Measurements from ENCODE around the gene ORAI2. TPM values are rescaled to one million over a fixed set of nuclear protein-coding genes. Genes with fewer than 3 reads are reported as not detected.

The ORAI2 gene
- total and polyA plus RNA-seq, 2 donors (not counting 1 experiment from before 2014, with no cell fraction given): 20.3 to 26.6 TPM

DNA sequence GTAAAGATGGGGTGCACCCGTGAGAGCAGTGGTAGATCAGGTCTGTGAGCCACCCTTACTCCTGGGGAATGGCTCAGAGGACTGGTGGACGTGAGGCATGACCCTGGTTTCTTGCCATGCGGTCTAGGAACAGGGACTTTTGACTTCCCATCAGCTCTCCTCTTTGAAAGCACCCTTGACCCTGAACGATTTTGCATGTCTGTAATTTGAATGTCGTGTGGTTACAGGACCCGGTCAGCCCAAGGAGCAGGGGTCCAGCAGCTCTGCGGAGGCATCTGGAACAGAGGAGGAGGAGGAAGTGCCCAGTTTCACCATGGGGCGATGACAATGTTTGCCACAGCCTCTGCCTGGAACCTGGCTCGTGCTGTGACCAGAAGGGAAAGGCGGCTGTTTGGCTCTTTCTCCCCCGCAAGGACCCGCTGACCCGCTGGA is 8.6 kb upstream of the ORAI2 start:
- H3K9me3 ChIP-seq (ENCODE audit: control insufficient read depth, insufficient read depth, low read depth, low read length): no peaks in the 10 kb centered on the region
- no peak overlapping the region for H3K9ac ChIP-seq (ENCODE audit: insufficient read depth, low read length)
- H4K20me1 ChIP-seq (ENCODE audit: control insufficient read depth, extremely low read depth, insufficient read depth, low read length): no peaks in the 10 kb centered on the region
- no peak for DNase-seq (ENCODE audit: low read depth in 2 of 2)
- H3K27me3 ChIP-seq (ENCODE audit: control insufficient read depth, insufficient read depth, low read length): no peaks in the 10 kb centered on the region
- no peak overlapping the region for H3K4me3 ChIP-seq (replicated peaks in 1 of 4; ENCODE audit: control extremely low read depth in 1 of 4, insufficient read depth in 1 of 4, low read depth in 3 of 4, low read length in 4 of 4)
- no peaks in the 10 kb centered on the region for H3K4me1 ChIP-seq (ENCODE audit: control insufficient read depth, extremely low read depth, insufficient read depth, low read length)
- H3K4me2 ChIP-seq (ENCODE audit: extremely low read depth, insufficient read depth, low read length): no peak overlapping the region
- no peaks in the 10 kb centered on the region for H3K79me2 ChIP-seq (ENCODE audit: control insufficient read depth, insufficient read depth, low read length)
- peaks cover 14% of the 10 kb centered on the region for H3K36me3 ChIP-seq (ENCODE audit: control insufficient read depth, insufficient read depth, low read length)
- TF ChIP-seq, protein P1, sequence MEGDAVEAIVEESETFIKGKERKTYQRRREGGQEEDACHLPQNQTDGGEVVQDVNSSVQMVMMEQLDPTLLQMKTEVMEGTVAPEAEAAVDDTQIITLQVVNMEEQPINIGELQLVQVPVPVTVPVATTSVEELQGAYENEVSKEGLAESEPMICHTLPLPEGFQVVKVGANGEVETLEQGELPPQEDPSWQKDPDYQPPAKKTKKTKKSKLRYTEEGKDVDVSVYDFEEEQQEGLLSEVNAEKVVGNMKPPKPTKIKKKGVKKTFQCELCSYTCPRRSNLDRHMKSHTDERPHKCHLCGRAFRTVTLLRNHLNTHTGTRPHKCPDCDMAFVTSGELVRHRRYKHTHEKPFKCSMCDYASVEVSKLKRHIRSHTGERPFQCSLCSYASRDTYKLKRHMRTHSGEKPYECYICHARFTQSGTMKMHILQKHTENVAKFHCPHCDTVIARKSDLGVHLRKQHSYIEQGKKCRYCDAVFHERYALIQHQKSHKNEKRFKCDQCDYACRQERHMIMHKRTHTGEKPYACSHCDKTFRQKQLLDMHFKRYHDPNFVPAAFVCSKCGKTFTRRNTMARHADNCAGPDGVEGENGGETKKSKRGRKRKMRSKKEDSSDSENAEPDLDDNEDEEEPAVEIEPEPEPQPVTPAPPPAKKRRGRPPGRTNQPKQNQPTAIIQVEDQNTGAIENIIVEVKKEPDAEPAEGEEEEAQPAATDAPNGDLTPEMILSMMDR (conservative IDR thresholded peaks at IDR 0.05 in 1 of 2, IDR thresholded peaks at IDR 0.05 in 1 of 2; ENCODE audit: low read depth in 1 of 2, low read length in 2 of 2): no peak
- no peak for TF ChIP-seq EZH2 (IDR thresholded peaks at IDR 0.05; ENCODE audit: low read length, missing control alignments)
- H3K27ac ChIP-seq (ENCODE audit: insufficient read depth, low read length): no peak overlapping the region
- H2AFZ ChIP-seq (ENCODE audit: low read length): no peak overlapping the region

GRCh38 chr7:102425639-102426267 is 7.6 kb upstream of the ORAI2 start:
- H2AFZ ChIP-seq (ENCODE audit: low read length): no peak overlapping the region
- H3K27me3 ChIP-seq (ENCODE audit: control insufficient read depth, insufficient read depth, low read length): no peaks in the 10 kb centered on the region
- H3K79me2 ChIP-seq (ENCODE audit: control insufficient read depth, insufficient read depth, low read length): no peaks in the 10 kb centered on the region
- H4K20me1 ChIP-seq (ENCODE audit: control insufficient read depth, extremely low read depth, insufficient read depth, low read length): no peaks in the 10 kb centered on the region
- H3K4me3 ChIP-seq (replicated peaks in 1 of 4; ENCODE audit: control extremely low read depth in 1 of 4, insufficient read depth in 1 of 4, low read depth in 3 of 4, low read length in 4 of 4): no peak overlapping the region
- no peak for DNase-seq (ENCODE audit: low read depth in 2 of 2)
- H3K36me3 ChIP-seq (ENCODE audit: control insufficient read depth, insufficient read depth, low read length): peaks cover 14% of the 10 kb centered on the region
- H3K27ac ChIP-seq (ENCODE audit: insufficient read depth, low read length): no peak overlapping the region
- H3K9ac ChIP-seq (ENCODE audit: insufficient read depth, low read length): no peak overlapping the region
- no peaks in the 10 kb centered on the region for H3K4me1 ChIP-seq (ENCODE audit: control insufficient read depth, extremely low read depth, insufficient read depth, low read length)
- no peaks in the 10 kb centered on the region for H3K9me3 ChIP-seq (ENCODE audit: control insufficient read depth, insufficient read depth, low read depth, low read length)
- H3K4me2 ChIP-seq (ENCODE audit: extremely low read depth, insufficient read depth, low read length): no peak overlapping the region
- TF ChIP-seq, protein P1 (conservative IDR thresholded peaks at IDR 0.05 in 1 of 2, IDR thresholded peaks at IDR 0.05 in 1 of 2; ENCODE audit: low read depth in 1 of 2, low read length in 2 of 2): no peak
- no peak for TF ChIP-seq EZH2 (IDR thresholded peaks at IDR 0.05; ENCODE audit: low read length, missing control alignments)

- Histone ChIP-seq H3K4me1 (ENCODE audit: control insufficient read depth, extremely low read depth, insufficient read depth, low read length) (no peaks in the 10 kb centered on the region), H3K9ac (ENCODE audit: insufficient read depth, low read length) (no peak overlapping the region), H3K79me2 (ENCODE audit: control insufficient read depth, insufficient read depth, low read length) (no peaks in the 10 kb centered on the region), H3K27ac (ENCODE audit: insufficient read depth, low read length) (no peak overlapping the region), H3K4me3 (replicated peaks in 1 of 4; ENCODE audit: control extremely low read depth in 1 of 4, insufficient read depth in 1 of 4, low read depth in 3 of 4, low read length in 4 of 4) (no peak overlapping the region), H3K4me2 (ENCODE audit: extremely low read depth, insufficient read depth, low read length) (no peak overlapping the region), H4K20me1 (ENCODE audit: control insufficient read depth, extremely low read depth, insufficient read depth, low read length) (no peaks in the 10 kb centered on the region), H3K36me3 (ENCODE audit: control insufficient read depth, insufficient read depth, low read length) (peaks cover 14% of the 10 kb centered on the region), H3K27me3 (ENCODE audit: control insufficient read depth, insufficient read depth, low read length) (no peaks in the 10 kb centered on the region), H3K9me3 (ENCODE audit: control insufficient read depth, insufficient read depth, low read depth, low read length) (no peaks in the 10 kb centered on the region), H2AFZ (ENCODE audit: low read length) (no peak overlapping the region)
- TF ChIP-seq, protein P1 (conservative IDR thresholded peaks at IDR 0.05 in 1 of 2, IDR thresholded peaks at IDR 0.05 in 1 of 2; ENCODE audit: low read depth in 1 of 2, low read length in 2 of 2): no peak
- TF ChIP-seq EZH2 (IDR thresholded peaks at IDR 0.05; ENCODE audit: low read length, missing control alignments): no peak
- DNase-seq (ENCODE audit: low read depth in 2 of 2): no peak
Observed at GRCh38 chr7:102426268-102427018, 6.9 kb upstream of the ORAI2 start.
